IMR-90 (cell line): ENCODE data around the gene CSAD. TPM values are rescaled to one million over a fixed set of nuclear protein-coding genes. Genes with fewer than 3 reads are reported as not detected.

Experiments used
- ATAC-seq: fragments of 200-7000 bp; cut with Tn5 transposase; 2 replicates; pipeline ENCODE4 v1.9.1; 2020; ENCODE audit warnings: low read depth, mild to moderate bottlenecking, moderate library complexity
- BruUV-seq: library from RNA; stranded (reverse); fragments of 400-500 nt; replicated peaks from 2 replicates; lab custom pipeline; 2021; lab: Mats Ljungman, UMichigan
- CTCF ChIA-PET: fragments of 300-600 bp; formaldehyde crosslinking; extraction: SDS; loops from one replicate; lab custom pipeline; 2021; ENCODE audit warnings: antibody characterized with exemption; lab: Yijun Ruan, JAX
- POLR2A ChIA-PET: fragments of 300-600 bp; sonication (Branson Sonifier 250); formaldehyde crosslinking; loops from one replicate; lab custom pipeline; 2022; ENCODE audit warnings: antibody characterized with exemption; ENCODE audit not compliant: unreplicated experiment; lab: Charles Lee
- DNase-seq: peaks from one replicate; pipeline ENCODE4 v3.0.0; 2013
- H2AFZ ChIP-seq: replicated peaks from 2 replicates; pipeline ENCODE3; 2013; ENCODE audit warnings: low read length, mild to moderate bottlenecking; ENCODE audit not compliant: poor library complexity
- H2AK5ac ChIP-seq: 2 replicates; pipeline ENCODE4 v1.6.1; 2013; ENCODE audit warnings: low read depth, low read length, inconsistent platforms
- H2AK9ac ChIP-seq: replicated peaks from 2 replicates; pipeline ENCODE3; 2013; ENCODE audit warnings: mild to moderate bottlenecking, low read depth, low read length, moderate library complexity; ENCODE audit not compliant: poor library complexity
- H2BK120ac ChIP-seq: 2 replicates; pipeline ENCODE4 v1.6.1; 2013; ENCODE audit warnings: low read depth, low read length, inconsistent platforms
- H2BK15ac ChIP-seq: 3 replicates; pipeline ENCODE4 v1.6.1; 2013; ENCODE audit warnings: low read depth, low read length, inconsistent platforms
- H2BK20ac ChIP-seq: 2 replicates; pipeline ENCODE4 v1.6.1; 2013; ENCODE audit warnings: low read depth, mild to moderate bottlenecking, inconsistent platforms, low read length, moderate library complexity
- H2BK5ac ChIP-seq: 2 replicates; pipeline ENCODE4 v1.6.1; 2013; ENCODE audit warnings: mild to moderate bottlenecking, low read depth, low read length, inconsistent platforms; ENCODE audit not compliant: poor library complexity, severe bottlenecking
- H3K14ac ChIP-seq: replicated peaks from 2 replicates; pipeline ENCODE4 v1.6.1; 2013; ENCODE audit warnings: low read depth, low read length, inconsistent platforms
- H3K18ac ChIP-seq: 2 replicates; pipeline ENCODE4 v1.6.1; 2013; ENCODE audit warnings: low read depth, low read length, control low read depth
- H3K23ac ChIP-seq: 2 replicates; pipeline ENCODE4 v1.6.1; 2013; ENCODE audit warnings: low read depth, low read length, inconsistent platforms
- H3K27ac ChIP-seq: 2 replicates; pipeline ENCODE4 v1.5.1; 2013; ENCODE audit warnings: mild to moderate bottlenecking, control low read depth, low read length; ENCODE audit not compliant: insufficient read depth
- H3K27me3 ChIP-seq: 2 replicates; pipeline ENCODE4 v1.6.1; 2013; ENCODE audit warnings: low read length; ENCODE audit not compliant: control insufficient read depth, insufficient read depth
- H3K36me3 ChIP-seq: 2 replicates; pipeline ENCODE4 v1.6.1; 2013; ENCODE audit warnings: low read length, mixed read lengths; ENCODE audit not compliant: control insufficient read depth, insufficient read depth
- H3K4ac ChIP-seq: 2 replicates; pipeline ENCODE4 v1.6.1; 2013; ENCODE audit warnings: low read depth, low read length, inconsistent platforms
- H3K4me1 ChIP-seq: 2 replicates; pipeline ENCODE4 v1.6.1; 2013; ENCODE audit warnings: low read length, mixed read lengths; ENCODE audit not compliant: control insufficient read depth, insufficient read depth
- H3K4me2 ChIP-seq: 2 replicates; pipeline ENCODE4 v1.6.1; 2013; ENCODE audit warnings: low read depth, mild to moderate bottlenecking, control low read depth, low read length, moderate library complexity
- H3K4me3 ChIP-seq: 2 replicates; pipeline ENCODE4 v1.5.1; 2013; ENCODE audit warnings: low read depth, mild to moderate bottlenecking, control low read depth, low read length, moderate library complexity; ENCODE audit not compliant: insufficient read depth
- H3K56ac ChIP-seq: 2 replicates; pipeline ENCODE4 v1.6.1; 2013; ENCODE audit warnings: low read length, inconsistent platforms; ENCODE audit not compliant: insufficient read depth; ENCODE audit errors: extremely low read depth
- H3K79me1 ChIP-seq, 2 experiments: 2 replicates each; pipeline ENCODE4 v1.6.1; 2013; ENCODE audit warnings: low read length in 2 of 2, inconsistent platforms in 1 of 2, low read depth in 1 of 2
- H3K9ac ChIP-seq: 2 replicates; pipeline ENCODE4 v1.6.1; 2013; ENCODE audit warnings: low read depth, low read length, control low read depth
- H3K9me1 ChIP-seq: 2 replicates; pipeline ENCODE4 v1.6.1; 2013; ENCODE audit warnings: low read length, inconsistent platforms; ENCODE audit not compliant: insufficient read depth
- H3K9me3 ChIP-seq: 2 replicates; pipeline ENCODE4 v1.6.1; 2013; ENCODE audit warnings: low read length; ENCODE audit not compliant: control insufficient read depth, insufficient read depth
- H4K20me1 ChIP-seq: 2 replicates; pipeline ENCODE4 v1.6.1; 2013; ENCODE audit warnings: low read length, inconsistent platforms; ENCODE audit not compliant: insufficient read depth
- H4K5ac ChIP-seq: 2 replicates; pipeline ENCODE4 v1.6.1; 2013; ENCODE audit warnings: mild to moderate bottlenecking, low read depth, low read length, control low read depth
- H4K8ac ChIP-seq, 2 experiments: 2 replicates each; pipeline ENCODE4 v1.6.1; 2013; ENCODE audit warnings: low read depth in 2 of 2, low read length in 2 of 2, control low read depth in 1 of 2, inconsistent platforms in 1 of 2
- H4K91ac ChIP-seq: 2 replicates; pipeline ENCODE4 v1.6.1; 2013; ENCODE audit warnings: low read depth, low read length, inconsistent platforms; ENCODE audit not compliant: insufficient read depth
- CEBPB ChIP-seq: IDR thresholded peaks from 2 replicates; pipeline ENCODE4 v1.6.1; 2012; ENCODE audit warnings: low read depth, low read length, improper control_type of control experiment
- MAFK ChIP-seq: IDR thresholded peaks from 2 replicates; pipeline ENCODE4 v1.6.1; 2012; ENCODE audit warnings: low read depth, low read length, improper control_type of control experiment
- MAZ ChIP-seq: IDR thresholded peaks from 2 replicates; pipeline ENCODE4 v1.6.1; 2012; ENCODE audit warnings: low read depth, mild to moderate bottlenecking, low read length, improper control_type of control experiment, moderate library complexity, borderline replicate concordance
- RAD21 ChIP-seq: IDR thresholded peaks from 2 replicates; pipeline ENCODE4 v1.6.1; 2012; ENCODE audit warnings: low read length, improper control_type of control experiment
- USF2 ChIP-seq: fragments of 150-350 bp; IDR thresholded peaks from 2 replicates; pipeline ENCODE4 v1.6.1; 2017; ENCODE audit warnings: mild to moderate bottlenecking, antibody characterized with exemption, low read length, low read depth
- WGBS, 2 experiments: methylation state at CpG; one replicate each; pipeline versions ENCODE4 v1.1.5 to v1.1.7; 2013; ENCODE audit warnings: missing lambda C conversion rate in 2 of 2; ENCODE audit not compliant: insufficient read length in 1 of 2; ENCODE audit errors: extremely low coverage in 2 of 2; 5-methylcytosine and 5-hydroxymethylcytosine counted together
- dilution Hi-C: fragments of 300-500 bp; cut with HindIII; formaldehyde crosslinking; loops from one replicate; pipeline ENCODE4 v1.14.3; 2018; ENCODE audit warnings: low sequenced_read_pairs; ENCODE audit not compliant: unreplicated experiment
- in situ Hi-C: fragments of 300-500 bp; cut with MboI; formaldehyde crosslinking; loops from 3 replicates; pipeline ENCODE4 v1.14.3; 2019; ENCODE audit warnings: low sequenced_read_pairs, inconsistent platforms, mixed read lengths
- intact Hi-C: fragments of 100-400 bp; cut with micrococcal nuclease; formaldehyde crosslinking; loops from 2 replicates; pipeline ENCODE4 v1.10.0; 2022
- polyA plus RNA-seq, 3 experiments: library from polyadenylated mRNA; depleted of rRNA; stranded (reverse); fragments of >200 nt; gene quantifications; 2 replicates each; pipeline ENCODE4 v1.2.3, GENCODE V29; 2012; ENCODE audit warnings: low replicate concordance in 1 of 3
- total RNA-seq: library from RNA; depleted of rRNA; stranded (reverse); fragments of >200 nt; gene quantifications from 2 replicates; pipeline ENCODE4 v1.2.3, GENCODE V29; 2012
- TF ChIP-seq, protein P1 (sequence below): conservative IDR thresholded peaks from 2 replicates; pipeline ENCODE4 v1.5.1; 2012; ENCODE audit warnings: mild to moderate bottlenecking, low read depth, low read length, improper control_type of control experiment

The CSAD gene
- total and polyA plus RNA-seq, 2 of the 4 experiments (the other 2 are of a cell fraction), result 5.4 to 45.6 TPM

DNA sequence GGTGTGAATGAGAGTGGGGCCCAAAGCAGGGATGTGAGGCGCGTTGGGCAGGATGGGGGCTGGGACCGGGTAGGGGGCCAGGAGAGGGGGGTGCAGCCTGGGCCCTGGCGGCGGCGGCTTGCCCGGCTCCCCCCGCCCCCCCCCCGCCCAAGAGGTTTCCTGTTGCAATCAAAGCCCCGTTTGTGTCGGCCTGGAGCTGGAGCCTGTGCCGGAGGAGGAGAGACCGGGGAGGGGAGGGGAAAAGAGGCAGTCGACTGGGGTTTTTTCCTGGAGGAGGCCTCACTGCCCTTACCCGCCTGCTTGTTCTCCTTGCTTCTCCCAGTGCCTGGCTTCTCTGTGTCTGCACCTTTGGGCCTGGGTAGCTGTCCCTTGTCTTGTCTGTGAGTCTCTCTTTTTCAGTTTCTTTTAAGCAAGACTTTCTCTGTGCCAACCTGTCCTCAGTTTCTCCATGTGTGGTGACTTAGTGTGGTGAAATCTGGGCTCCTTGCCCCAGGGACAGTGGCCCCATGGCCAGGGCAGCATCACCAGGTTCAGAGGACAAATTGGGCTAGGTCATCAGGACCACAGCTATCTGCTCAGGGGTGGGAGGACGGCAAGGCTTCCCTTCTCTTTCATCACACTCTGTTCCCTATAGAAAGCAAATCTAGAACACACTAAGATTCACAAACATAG lies 42.8 kb upstream of the CSAD start:
- Histone ChIP-seq H3K9me1 (peaks cover 26% of the 10 kb centered on the region), H3K23ac (peak overlapping the region; percentile 95), H2BK20ac (peak overlapping the region; percentile 61), H2AK5ac (peak overlapping the region; percentile 92), H3K9me3 (no peaks in the 10 kb centered on the region), H3K4ac (peak overlapping the region; percentile 98), H4K5ac (peak overlapping the region; percentile 92), H4K91ac (peak overlapping the region; percentile 88), H3K27ac (peak overlapping the region; percentile 93), H2BK5ac (peak overlapping the region; percentile 98), H2AFZ (peak overlapping the region; percentile 80), H2AK9ac (peak overlapping the region; percentile 94), H4K20me1 (peaks cover 4% of the 10 kb centered on the region), H3K4me2 (peak overlapping the region; percentile 63), H3K79me1 (peaks cover 0 to 52% of the 10 kb centered on the region in 2 experiments; a peak in 3 of 4 replicates), H3K18ac (peak overlapping the region; percentile 73), H3K9ac (peak overlapping the region; percentile 90), H2BK120ac (peak overlapping the region; percentile 90), H3K4me1 (peaks cover 32% of the 10 kb centered on the region), H3K56ac (peak overlapping the region; percentile 77), H3K4me3 (no peak overlapping the region), H4K8ac (peak overlapping the region; percentile 73 to 98), H3K27me3 (no peaks in the 10 kb centered on the region), H3K36me3 (peaks cover 4% of the 10 kb centered on the region; the same call in 1 of the 2 replicates), H3K14ac (peak overlapping the region; percentile 95), H2BK15ac (peak overlapping the region; percentile 89; the same call in 2 of the 3 replicates)
- TF ChIP-seq CEBPB (peak; percentile 26; the same call in 1 of the 2 replicates), MAZ (peak; percentile 40; the same call in 1 of the 2 replicates), MAFK (no peak), USF2 (no peak), RAD21 (no peak)
- TF ChIP-seq, protein P1, sequence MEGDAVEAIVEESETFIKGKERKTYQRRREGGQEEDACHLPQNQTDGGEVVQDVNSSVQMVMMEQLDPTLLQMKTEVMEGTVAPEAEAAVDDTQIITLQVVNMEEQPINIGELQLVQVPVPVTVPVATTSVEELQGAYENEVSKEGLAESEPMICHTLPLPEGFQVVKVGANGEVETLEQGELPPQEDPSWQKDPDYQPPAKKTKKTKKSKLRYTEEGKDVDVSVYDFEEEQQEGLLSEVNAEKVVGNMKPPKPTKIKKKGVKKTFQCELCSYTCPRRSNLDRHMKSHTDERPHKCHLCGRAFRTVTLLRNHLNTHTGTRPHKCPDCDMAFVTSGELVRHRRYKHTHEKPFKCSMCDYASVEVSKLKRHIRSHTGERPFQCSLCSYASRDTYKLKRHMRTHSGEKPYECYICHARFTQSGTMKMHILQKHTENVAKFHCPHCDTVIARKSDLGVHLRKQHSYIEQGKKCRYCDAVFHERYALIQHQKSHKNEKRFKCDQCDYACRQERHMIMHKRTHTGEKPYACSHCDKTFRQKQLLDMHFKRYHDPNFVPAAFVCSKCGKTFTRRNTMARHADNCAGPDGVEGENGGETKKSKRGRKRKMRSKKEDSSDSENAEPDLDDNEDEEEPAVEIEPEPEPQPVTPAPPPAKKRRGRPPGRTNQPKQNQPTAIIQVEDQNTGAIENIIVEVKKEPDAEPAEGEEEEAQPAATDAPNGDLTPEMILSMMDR, result no peak
- POLR2A ChIA-PET, result interaction anchor here (0.6 to 0.9 kb wide), 2 partner anchors 8 to 75 kb away, joined by 3 read pairs; no protein-coding TSS in a partner anchor
- intact Hi-C loops (loop anchor here (1.0 kb wide), 1 partner anchor 8 kb away; no protein-coding TSS in a partner anchor), dilution Hi-C loops (no loop called here), in situ Hi-C loops (no loop called here)
- BruUV-seq, result no TSS peak
- WGBS, 2 experiments, result no CpG with 5 or more reads among the region's 16 CpGs
- DNase-seq (peak; percentile 60), ATAC-seq (no peak)
- CTCF ChIA-PET, result no interaction called here
